ENCODE measurements around the gene BMPER.

BMPER gene

DNA sequence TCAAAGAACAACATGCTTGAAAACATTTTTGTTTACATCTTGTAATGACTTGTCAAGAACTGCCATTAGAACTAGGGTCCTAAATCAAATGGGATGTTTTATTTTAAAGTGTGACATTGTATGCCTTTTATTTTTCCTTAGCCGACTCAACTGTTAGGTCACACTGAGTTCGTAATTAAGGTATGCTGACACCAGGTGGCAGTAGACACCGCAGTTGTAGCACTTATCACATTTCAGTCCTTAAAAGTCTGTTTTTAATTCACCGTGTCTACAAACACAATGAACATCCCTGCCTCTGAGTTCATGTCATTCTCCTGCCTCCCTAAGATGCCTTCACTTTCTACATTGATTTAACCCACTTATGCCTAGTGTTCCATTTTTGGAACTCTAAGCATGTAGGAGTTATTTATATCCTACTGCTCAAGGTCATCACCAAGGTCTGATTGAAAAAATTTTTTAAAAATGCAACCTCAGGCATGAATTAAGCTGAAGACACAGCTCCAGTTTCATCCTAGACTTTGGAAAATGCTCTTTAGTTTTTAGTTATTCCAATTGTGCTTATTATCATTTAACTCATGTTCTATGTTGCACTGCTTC, 186.1 kb downstream of the BMPER start:
- DNase-seq (ENCODE audit: low spot score): peak; percentile 49

DNA sequence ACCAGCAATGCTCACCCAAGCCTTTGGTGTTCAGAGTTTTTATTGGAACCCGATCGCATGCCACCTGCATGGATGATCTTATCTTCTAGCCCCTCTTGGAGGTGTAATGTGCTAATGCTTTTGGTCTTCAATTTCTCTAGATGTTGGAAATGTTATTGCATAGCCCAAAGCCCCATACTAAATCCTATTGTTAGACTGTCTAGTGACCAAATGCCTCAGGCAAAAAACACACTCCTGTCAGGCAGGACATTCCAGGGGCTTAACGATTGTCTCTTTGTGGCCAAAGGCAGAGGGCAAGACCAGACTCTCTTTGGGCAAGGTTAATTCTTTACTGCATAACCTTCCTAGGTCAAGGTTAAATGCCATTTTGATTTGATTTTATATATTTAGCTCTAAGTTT, 187.9 kb downstream of the BMPER start:
- DNase-seq (ENCODE audit: low spot score): no peak

DNA sequence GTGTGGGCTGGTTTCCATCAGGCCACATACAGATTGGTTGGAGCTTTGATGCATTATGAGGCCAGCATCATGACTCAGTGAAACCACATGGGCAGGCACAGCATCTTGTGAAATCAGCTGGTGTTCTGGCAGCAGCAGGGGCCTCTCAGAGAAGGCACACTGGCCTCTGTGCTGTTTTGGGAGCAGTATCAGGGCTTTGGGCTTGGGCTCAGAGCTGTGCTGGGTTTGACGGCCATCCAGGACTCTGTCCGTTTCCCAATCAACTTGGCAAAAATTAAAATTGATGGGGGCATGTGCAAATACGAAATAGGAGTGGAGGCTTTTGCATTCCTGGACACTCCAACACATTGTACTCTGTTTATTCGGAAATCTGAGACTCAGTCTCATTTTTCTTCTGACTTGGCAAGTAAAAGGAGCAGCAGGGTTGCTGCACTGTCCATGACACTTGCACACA, 190.9 kb downstream of the BMPER start:
- DNase-seq (ENCODE audit: low spot score): peak; percentile 96

DNA sequence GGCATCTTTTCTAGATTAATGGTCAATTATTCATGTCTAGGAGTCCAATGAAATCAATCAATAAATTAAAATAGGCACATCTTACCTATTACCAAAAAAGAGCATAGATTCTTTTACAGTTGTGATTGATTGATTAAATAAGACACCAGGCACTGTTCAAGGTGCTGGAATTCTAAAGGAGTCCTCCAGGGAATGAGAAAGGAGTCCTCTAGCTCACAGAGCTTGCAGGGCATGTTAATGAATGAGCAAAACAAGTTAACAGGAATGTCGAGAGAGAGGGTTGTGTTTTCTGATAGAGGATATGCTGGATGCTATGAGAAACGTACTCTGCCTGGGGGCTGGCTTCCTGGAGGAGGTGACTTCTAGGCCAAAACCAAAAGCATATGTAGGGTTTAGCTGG, 191.4 kb downstream of the BMPER start:
- no peak for DNase-seq (ENCODE audit: low spot score)

DNA sequence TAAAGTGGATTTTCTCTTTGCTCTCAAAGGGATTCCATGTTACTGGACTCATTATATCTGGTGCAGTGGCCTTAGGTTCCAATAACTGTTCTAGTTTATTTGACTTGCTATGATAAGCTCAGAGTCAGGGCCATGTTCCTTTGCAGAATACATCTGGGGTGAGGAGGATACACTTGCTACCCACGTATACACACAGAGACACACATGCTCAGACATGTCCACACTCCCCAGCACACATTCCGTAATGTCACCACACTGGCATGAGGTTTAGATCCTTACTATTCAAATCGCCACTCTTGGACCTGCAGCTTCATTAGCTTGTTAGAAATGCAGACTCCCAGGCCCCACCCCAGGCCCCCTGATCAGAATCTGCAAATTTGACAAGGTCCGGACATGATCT, 195.3 kb downstream of the BMPER start:
- DNase-seq (ENCODE audit: low spot score): no peak

DNA sequence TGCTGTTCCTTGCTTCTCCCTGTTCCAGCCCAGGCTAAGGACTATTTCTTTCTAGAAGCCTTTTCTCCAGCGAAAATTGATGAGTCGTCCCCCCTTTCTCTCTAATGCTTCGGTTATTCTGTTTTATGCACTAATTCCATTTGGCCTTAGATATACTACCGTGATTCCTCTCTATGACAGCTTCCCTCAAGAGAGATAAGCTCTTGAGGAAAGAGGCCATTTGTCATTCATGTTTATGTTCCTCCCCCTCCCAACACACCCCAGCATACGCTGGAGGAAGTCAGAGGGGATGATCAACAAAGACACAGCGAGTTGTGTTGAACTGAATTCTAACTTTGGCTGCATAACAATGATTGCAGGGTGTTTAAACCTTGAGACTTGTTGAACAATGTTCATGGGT, 198.8 kb downstream of the BMPER start:
- DNase-seq (ENCODE audit: low spot score): no peak

DNA sequence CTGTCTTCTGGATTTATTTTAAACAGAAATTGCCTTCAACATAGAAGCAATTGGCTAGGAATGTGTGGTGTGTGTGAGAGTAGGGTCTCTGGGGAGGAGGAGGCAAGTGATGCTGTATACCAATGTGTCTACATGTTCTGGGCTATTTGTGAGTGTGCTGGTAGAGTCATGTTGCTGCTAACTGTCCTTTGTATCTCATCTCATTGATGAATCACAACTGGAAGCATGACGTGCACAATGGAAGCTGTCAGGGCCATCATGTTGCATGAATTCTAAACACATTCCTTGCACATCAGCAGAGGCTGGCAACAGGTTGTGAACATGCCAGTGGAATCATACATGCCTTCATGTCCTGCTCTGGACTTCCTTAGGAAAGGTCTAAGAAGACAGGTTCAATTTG, 199.7 kb downstream of the BMPER start:
- no peak for DNase-seq (ENCODE audit: low spot score)

DNA sequence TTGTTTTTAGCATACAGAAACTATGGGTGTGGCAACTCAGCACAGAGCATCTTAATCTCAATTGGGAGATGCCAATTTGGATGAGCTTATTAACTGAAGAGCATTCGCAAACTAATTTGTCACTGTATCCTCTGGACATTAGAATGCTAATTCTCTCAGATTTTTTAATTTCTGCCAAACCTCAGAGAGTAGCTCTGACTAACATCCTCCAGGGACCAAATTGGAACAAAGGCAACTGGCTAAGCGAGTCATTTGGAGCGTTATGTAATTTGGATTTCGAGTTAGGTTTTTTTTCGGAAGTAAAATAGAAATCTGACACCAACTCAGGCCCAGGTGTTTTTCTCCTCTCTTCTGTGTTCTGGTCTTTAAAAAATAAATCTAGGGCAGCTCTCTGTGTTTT, 201.9 kb downstream of the BMPER start:
- DNase-seq (ENCODE audit: low spot score): peak; percentile 85

DNA sequence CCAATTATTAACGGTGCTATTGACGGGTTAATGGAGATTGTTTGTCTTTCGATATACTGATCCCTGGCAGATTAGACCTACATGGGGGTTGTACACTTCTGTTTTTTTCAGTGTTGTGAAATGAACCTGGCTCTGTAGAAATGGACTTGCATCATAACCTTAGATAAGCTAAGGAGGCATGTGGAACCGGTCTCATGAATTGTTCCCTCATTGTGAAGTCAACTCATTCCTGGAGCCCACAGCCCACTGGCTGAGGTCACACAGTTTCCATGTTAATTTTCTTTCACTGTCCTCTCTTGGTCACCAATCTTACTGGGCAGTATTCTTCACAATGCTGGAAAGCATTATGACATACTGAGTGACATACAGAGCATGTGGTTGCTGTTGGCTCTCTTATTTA, 202.8 kb downstream of the BMPER start:
- DNase-seq (ENCODE audit: low spot score): peak; percentile 9

DNA sequence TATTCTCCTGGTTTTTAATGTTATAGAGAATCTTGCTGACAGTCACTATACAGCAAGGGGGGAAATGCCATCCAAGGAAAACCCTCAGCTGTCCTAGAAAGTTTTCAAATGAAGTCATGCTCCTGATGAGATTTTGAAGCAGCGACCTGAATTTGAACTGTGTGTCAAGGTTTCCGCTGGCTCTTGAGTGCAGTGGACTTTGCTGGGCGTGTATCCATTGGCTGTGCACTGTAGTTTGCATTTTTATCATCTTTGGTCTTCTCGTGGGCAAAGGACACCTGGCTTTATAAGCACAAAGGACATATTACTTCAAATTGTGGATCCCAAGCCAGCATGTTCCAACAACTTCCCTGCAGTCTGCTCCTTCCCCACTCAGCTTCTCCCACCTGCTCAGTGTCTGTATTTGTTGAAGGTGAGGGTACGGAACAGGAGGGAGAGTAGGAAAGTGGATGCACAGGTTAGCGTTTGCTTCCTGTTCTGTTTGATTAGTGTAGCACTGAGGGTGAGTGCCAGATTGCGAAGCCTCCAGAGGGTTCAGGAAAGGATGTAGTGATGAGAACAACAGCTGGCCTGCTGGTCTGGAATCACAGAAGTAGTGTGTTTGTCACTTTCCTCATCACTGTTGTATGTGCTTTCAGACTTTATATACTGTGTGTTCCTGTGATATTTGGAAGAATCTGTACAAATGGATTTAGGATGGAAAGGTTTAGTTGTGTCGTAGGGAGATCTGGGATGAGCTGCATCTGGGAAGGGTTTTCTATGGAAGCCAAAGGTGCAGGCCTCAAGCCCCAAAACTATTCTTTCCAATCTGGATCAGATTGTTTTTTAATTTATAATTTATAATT, 204.8 kb downstream of the BMPER start:
- no peak for DNase-seq (ENCODE audit: low spot score)

DNA sequence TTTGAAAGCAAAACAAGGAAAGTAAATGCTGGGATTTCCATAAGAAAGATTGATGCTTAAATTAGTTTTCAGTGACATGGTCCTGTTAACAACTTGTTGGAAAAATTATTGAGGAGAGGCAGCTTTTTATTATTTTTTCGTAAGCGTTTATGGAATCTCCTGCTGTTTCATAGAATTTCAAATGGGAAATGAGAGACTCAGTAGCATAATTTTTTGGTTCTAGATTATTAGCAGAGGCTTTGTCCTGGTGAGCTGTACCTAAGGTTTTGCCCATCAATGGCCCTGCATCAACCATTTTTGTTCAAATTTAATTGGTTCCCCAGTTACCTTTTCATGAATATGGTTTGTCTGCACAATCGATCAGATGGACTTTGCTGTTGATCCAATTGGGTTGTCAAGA, 205.7 kb downstream of the BMPER start:
- DNase-seq (ENCODE audit: low spot score): no peak

DNA sequence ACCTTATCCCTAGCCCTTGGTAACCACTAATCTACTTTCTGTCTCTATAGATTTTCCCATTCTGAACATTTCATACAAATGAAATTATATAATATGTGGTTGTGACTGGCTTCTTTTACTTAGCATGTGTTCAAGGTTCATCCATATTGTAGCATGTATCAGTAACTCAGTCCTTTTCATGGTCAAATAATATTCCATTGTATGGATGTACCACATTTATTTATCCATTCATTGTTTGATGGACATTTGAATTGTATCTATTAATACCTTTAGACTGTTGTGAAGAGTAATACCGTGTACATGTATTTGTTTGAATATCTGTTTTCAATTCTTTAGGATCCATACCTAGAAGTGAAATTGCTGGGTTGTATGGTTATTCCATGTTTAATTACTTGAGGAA, 210.2 kb downstream of the BMPER start:
- no peak for DNase-seq (ENCODE audit: low spot score)

DNA sequence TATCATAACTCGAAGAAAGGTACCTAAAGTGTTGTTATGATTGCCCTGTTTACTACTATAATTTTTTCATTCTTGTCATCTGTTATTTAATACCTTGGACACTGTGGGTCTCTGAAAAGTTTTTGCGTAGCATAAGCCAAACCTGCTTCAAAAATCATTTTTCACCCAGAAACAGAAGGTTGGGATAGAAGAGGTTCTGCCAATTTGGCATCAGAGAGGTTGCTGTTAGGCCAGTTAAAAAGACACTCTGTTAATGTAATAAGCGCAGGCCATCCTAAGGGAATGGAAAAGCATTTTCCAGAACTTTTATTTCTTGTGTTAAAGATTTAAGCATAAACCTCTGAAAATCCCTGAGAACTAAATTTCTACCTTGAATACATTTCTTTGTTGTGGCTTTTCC, 212.2 kb downstream of the BMPER start:
- no peak for DNase-seq (ENCODE audit: low spot score)

DNA sequence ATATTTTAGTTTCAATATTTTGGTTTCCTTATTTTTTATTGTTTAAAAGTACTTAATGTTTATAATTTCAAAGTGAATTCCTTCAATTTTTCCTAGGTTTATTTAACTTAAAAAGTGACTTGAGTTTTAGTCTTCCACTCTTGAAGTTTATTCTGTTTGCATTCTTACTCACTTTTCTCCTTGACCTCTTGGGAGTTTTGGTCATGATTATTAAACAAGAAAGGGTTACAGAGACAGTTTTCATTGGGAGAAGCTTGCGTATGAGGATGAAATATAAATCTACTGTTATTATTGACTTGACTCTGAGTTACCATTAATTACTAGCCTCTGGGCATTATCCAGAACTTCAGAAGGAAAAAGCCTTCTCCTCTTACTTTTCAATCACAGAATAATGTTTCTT, 216.0 kb downstream of the BMPER start:
- DNase-seq (ENCODE audit: low spot score): no peak

DNA sequence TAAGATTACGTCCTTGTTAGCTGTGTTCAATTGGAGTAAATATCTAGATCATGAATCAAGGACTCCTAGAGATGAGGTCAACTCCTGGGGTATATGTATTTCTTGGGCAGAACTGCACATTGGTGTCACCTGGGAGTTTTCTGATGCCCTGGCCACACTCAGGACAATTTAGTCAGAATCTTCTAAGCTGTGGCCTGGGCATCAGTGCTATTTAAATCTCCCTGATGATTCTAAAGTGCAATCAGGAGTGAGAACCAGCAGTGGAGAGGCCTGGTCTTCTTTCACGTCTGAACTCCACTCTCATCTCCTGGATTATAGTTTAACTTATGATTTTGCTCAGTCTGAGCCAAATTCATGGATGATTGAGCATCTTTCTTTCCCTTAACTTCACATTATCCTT, 218.0 kb downstream of the BMPER start:
- DNase-seq (ENCODE audit: low spot score): no peak

DNA sequence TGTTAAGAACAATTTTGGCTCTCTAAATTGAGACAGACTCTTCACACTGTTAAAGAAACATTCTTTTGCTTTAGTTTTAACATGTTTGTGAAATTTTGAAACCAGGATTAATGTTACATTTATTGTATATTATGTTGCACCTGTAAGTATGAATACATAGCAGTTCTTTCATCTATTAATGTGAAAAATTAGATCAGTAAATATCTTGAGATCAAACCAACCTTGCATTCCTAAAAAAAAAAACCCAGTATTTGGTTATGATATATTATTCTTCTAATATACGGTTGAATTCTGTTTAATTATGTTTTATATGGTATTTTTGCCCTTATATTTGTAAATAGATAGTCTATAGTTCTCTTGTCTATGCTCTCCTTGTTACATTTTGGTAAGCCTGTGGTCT, 219.4 kb downstream of the BMPER start:
- DNase-seq (ENCODE audit: low spot score): no peak

DNA sequence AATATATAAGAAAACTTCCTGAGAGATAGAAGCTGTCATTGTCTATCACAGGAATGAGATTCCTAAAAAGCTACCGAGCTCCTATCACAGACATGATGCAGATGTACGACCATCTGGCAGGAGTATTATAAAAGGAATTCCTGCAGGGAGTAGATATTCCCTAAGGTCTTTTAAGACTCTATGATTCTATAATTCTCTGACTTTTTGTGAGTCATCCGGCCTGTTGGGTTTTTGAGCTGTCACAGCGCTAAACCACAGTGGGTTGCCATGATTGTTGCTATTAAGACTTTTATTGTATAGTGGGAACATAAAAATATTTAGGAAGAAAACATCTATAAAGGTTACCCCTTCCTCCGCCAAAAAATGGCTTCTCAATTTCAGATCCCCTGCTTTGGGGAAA, 223.4 kb downstream of the BMPER start:
- peak; percentile 68 for DNase-seq (ENCODE audit: low spot score)

DNA sequence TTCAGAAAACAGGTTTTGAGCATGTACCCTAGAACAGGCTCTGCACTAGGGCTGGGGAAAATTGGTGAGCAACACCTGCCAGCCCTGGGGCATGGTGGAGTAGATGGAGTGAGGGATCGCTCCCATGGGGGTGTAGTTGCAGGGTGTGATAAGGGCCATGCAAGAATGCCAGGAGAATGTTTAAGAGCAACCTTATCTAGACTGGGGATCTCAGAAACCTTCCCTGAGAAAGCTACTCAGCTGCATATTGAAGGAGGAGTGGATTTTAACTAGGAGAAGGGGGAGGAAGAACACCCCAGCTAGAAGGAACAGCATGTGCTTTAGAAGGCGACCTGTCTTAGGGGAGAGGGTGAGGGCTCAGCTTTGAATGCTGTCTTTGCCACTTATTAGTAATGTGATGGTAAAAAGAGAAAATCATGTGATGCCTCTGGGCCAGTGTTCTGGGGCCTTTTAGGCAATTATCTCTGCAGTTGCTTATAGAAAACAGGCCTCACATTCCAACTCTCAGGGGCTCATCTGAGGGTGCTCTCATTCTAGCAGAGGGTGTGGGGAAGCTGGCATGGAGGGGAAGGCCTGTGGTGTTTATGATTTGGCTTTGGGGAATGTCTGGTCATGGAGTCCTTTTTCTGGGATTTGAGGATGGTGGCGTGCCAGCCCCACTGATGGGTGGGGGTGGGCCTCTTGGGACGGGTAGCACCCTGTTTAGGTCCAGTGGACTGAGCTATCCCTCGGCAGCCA, 225.4 kb downstream of the BMPER start:
- DNase-seq (ENCODE audit: low spot score): peak; percentile 31

DNA sequence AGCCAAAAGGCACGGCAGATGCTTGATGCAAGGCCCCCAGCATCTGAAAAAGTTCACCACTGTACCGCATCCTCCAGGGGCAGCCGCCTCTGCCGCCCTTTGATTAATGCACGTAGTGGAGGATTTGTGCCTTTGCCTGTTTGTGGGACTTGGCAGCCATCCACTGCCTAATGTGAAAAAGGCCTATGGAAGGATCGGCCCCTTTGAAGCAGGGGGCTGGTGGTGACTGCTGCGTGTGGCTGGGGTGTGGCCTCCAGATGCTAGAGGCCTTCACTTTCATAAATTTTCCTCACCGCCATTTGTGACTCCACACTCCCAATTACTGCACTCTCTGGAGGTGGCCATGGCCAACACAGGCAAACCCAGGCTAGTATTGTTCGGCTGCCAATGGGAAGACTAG, 226.0 kb downstream of the BMPER start:
- peak; percentile 52 for DNase-seq (ENCODE audit: low spot score)

DNA sequence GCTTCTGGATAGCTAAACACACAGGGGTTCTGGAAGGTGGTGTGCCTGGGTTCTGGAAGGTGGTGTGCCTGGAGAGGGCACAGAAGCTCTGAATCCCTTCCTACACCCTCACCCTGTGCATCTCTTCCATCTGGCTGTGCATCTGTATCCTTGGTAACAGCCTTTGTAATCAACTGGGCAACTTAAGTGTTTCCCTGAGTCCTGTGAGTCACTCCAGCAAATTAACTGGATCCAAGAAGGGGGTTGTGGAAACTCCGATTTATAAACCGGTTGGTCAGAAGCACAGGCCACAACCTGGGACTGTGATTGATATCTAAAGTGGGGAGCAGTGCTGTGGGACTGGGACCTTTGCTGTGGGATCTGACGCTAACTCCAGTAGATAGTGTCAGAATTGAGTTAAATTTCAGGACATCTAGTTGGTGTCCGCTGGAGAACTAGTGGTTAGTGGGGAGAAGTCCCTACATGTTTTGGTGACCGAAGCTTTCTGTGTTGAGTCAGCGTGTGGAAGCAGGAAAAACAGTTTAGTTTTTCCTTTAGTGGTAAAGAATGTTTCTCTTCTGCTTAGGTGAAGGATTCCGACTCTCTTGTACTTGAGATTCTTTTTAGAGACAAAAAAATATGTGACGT, 228.1 kb downstream of the BMPER start:
- peak; percentile 94 for DNase-seq (ENCODE audit: low spot score)

DNA sequence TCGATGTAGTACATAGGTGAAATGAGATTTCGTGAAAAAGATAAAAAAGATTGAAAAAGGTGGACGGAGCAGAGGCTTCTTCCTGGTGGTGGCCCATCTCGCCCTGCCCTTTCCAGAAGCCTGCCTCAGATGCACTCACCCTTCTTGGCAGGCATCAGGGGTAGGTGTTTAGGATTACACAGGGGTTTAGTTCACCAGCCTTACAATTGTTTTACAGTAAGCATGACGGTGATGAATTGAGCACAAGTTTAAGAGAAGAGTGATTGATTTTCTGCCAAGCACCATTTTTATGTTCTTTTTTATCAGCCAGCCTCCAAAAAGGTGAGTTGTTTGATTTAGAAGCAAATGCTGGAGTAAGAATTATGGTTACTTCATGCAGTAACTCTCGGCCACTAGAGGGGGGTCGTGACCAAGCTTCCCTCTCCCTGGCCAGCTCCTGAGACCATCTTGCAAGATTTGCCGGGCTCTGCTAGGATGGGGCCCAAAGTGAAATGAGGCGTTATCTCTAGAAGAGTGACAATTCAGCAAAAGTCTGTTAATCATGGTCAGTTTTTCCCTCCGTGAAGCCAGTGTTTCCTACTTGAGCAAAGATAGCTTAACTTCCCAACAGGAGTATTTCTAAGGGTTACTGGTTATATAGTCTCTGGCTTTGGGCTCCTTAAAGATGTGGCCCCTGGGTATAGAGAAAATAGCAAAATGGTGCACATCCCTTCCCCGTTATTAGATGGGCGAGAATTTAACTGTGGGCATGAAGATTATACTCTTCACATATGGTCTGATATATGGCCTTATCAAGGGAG, 228.8 kb downstream of the BMPER start:
- DNase-seq (ENCODE audit: low spot score): peak; percentile 77

DNA sequence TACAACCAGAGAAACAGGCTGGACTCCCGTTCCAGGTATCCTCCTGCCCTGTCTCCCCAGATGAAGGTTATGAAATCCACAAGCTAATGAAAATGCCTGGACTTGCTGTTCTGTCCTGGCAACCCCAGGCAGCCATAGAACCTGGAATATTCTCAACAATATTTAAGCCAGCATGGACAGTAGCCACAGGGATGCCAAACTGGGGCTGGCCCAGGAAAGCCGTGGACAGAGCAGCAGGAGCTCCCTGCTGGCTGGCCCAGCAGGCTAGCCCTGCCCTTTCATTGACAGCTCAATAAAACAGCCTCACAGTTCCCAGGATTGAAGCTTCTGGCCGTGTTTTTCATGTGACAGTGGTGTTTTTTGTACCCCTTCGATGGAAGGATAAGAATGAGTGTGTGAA, 230.6 kb downstream of the BMPER start:
- DNase-seq (ENCODE audit: low spot score): no peak

Data from AG08395 (cell line).